Activated CD4-positive, alpha-beta T cell treated with anti-CD3 and anti-CD28 coated beads, Interleukin-2, amount 50 U/mL, for 16 hours (primary cell): ENCODE measurements around the gene GALT.
A peak's percentile ranks its signal among the peaks of the same experiment; 100 is the strongest.
"Not testable (repeated sequence)": the region's sequence is repeated elsewhere in the genome, so short reads cannot be mapped to it uniquely, and the experiment has no call there.

Source experiments
- DNase-seq: peaks from one replicate; pipeline ENCODE4 v3.0.0-alpha.2; 2020

GALT gene

DNA sequence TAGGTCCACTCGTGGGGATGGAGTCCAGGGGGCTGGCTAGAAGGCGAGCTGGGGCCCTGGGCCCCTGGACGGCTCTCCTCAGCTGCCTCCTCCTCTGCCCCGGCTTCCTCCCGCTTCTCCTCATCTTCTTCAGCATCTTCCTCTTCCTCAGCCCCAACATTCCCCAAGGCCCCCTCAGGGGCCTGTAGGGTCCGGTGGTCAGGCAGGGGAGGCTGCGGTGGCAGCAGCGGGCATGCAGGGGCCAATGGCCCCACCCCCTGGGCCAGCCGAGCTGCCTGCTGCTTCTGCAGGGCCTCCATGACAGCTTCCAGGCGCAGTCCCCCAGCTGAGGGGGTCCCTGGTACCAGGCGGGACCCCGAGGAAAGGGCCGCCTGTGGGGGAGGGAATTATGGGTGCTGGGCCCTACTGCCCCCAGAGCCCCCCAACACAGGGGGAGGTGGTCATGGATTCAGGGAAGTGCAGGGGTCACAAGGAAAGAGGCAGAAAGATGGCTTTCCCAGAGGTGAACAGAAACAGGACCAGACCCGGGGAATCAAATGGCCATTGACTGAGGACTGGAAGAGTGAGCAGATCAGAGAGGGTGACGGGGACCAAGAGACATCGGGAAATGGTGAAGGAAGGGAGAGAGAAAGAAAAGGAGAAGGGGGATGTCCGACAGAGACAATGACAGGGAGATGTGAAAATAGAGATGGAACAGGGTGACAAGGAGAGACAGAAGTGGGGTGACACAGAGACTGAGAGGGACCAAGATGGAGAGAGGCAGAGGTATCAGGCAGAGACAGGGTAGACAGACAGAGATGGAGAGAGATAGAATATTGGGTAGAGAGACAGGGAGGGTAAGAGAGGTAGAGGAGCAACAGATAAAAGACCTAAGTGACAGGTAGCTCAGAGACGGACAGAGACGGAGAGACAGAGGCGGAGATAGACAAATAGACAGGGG, 18.5 kb upstream of the GALT start:
- DNase-seq, result no peak

DNA sequence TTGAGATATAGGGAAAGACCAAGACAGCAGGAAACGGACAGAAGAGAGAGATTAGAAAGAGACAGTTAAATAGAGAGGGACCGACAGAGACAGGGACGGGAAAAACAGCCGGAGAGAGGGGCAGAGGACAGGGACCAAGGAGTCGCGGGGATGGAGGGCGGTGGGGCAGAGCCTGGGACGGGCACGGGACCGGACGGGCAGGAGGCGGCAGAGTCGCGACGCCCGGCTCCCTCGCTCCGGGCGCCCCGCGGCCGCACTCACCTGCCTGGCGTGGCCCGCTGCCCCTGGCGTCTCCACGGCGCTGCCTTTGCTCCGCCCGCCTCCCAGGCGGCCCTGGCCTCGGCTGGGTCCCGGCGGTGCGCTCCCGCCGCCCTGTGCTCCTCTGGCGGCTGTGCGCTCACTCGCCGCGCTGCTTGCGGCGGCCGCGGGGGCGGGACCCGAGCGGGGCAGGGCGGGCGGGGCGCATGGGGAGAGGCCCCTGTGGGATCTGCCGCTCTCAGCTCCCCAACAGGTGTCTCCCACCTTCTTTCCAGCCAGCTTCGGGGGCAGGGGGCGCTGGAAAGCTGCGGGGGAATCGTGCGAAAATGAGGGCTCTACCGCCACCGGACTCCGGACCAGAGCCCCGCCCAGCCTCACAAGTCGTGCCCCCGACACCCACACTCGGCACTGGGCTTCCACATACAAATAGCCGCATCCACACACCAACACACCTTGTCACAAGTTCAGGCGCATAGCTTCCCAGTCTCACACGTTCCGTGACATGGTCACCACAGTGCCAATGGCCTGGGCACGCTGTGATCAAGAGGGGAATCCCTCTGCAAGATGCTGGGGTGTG, 17.6 kb upstream of the GALT start, which contains the start of gene ARID3C:
ARID3C (minus strand) TSS at position 411 of the 835 bp plus-strand sequence. CDS start 1,052 bp downstream, outside the sequence.
- DNase-seq, result no peak

DNA sequence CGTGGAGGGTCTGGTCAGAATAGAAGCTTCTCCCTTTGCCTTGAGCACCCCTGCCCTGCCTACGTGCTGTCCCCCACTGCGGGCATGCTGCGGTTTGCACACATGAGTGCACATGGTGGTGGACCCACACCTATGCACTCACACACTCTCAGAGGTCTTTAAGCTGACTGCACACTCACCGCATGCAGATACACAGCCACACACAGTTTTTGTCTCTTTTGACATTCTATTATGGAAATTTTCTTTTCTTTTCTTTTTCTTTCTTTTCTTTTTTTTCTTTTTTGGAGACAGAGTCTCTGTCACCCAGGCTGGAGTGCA, 17.0 kb upstream of the GALT start:
- no peak for DNase-seq

DNA sequence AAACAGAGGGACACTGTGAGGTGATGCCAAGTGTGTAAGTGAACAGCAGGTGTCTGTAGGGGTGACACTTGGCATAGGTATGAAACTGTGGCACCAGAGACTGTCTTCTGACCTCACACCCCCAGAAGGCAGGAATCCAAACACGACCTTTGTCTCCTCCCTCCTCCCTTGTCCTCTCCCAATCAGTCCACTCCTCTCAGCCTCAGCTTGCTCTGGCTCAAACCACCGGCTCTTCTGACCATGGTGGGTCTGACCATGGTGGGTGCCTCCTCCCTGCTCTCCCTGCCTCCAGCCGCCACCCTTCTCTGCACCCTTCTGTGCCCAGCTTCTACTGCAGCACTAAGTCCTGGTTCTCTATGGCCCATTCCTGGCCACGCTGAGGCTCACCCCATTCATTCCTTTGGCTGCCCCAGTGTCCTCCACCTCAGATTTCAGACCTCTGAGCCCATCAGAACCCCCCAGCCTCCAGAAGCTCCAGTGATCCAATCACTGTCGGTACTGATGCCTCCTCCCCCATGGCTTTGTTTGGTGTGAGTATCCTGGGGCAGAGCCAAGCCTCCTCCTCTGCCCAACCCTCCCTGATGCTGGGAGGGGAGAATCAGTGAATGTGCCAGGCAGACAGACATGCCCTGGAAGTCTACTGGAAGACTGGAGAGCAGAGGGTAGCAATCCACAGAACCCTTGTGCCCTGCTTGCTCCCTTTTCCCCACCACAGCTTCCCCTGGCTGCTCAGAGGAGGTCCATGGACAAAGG, 15.9 kb upstream of the GALT start:
- no peak for DNase-seq

DNA sequence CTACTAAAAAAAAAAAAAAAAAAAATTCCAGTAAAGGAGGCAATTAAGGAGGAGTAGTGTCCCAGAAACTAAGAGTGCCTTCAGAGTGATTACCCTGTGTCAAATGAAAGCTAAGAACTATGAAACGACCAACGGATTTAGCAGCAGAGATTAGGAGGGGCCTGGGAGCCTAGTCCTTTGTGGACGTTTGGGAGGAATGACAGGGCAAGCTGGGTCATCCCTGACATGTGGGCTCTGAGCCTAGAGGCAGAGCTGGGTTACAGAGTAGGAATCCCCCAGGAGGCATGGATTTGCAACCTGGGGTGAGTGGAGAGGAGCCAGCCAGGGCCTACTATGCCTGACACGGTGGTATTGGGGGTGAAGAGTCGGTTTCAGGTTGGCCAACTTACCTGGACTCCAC, 13.3 kb upstream of the GALT start:
- DNase-seq, result no peak

DNA sequence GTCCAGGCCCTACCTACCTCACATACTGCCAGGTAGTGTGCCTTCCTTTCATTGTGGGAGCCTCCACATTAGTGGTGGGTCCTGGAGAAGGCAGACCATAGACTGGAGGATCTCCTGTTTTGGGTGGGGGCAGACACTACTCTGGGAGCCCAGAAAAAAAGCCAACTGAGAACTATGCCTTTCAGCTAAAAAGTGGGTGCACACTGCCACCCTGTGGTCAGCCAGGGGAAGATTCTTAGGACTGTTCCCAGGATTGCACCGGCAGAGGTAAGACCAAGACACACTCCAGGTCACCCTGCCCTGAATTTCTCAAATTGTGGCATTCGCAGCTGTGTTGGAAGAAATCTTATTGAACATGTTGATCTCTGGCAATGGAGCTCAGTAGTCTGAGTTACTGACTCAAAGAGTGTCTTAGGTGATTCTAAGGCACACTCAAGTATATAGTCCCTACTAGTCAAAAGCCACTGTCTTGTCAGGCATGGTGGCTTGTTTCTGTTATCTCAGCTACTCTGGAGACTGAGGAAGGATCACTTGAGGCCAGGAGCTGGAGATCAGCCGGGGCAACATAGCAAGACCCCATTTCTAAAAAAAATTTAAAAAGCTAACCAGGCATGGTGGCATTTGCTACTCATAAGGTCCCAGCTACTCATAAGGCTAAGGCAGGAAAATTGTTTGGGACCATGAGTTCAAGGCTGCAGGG, 12.5 kb upstream of the GALT start:
- DNase-seq, result peak; percentile 78

DNA sequence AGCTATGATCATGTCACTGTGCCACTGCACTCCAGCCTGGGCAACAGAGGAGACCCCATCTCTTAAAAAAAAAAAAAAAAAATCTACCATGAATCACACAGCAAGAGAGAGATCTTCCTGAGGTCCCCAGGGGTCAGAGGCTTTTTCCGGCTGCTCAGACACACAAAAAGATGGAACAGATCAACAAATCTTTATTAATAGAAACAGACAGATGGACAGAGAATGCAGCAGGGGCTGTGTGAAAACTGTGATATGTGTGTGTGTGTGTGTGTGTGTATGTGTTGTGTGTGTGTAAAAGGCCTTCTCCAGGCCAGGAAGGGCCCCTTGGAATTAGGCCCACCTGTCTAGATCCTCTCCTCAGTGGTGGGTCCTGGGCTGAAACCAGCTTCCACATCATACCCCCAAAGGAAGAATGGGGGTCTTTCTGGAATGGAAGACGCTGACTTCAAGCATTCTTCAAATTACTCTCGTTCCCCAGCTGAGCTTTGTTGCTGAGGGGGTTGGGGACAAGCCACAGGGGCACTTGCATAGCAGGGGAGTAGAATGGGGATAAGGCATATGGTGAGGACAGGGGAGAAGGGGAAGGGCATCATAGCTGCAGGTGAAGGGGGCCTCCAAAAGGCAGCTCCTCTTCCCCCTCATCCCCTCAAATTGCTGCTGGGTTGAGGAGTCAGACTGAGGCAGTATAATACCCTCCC, 11.8 kb upstream of the GALT start:
- DNase-seq, result no peak

DNA sequence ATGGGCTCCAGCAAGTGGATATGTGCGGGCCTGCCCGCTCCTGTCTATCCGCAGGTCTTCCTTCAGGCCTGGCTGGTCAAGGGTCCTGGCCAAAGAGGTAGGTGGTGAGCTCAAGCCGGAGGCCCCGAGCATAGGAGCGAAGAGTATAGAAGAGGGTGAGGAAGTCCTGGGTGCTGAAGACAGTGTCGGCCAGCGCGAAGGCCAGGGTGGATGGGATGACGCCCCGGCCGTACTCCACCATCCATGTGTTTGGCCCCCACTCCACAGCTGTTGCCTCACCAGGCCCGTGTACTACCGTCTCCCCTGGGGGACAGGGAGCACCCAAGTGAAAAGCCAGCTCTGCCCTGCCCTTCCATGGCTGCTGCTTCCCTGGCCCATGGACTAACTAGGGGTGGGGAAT, 10.9 kb upstream of the GALT start:
- DNase-seq, result no peak

DNA sequence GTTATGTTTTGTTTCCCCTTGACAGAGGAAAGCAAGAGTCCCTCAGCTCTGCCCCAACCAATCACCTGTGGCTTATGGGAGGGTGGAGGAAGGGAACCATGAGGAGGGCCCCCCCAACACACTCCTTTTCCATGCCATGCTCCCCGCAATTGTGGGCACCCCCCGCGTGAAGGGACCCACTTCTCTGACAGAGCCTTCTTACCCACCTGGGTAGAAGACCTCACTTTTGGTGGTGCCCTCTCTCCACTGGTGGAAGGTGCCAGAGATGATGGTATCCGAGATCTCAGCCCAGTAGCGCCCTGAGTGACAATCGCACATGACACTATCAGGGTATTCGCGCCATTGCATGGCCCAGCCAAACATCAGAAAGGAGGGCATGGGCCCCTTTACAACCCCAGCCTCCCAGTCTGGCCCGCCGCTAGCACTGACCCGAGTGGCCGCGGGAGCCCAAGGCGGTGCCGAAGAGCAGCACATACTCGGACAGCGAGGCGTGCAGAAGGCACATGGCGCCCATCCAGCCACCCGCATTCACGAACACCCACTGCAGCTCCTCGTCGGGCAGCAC, 9.6 kb upstream of the GALT start:
- DNase-seq, result peak; percentile 30

DNA sequence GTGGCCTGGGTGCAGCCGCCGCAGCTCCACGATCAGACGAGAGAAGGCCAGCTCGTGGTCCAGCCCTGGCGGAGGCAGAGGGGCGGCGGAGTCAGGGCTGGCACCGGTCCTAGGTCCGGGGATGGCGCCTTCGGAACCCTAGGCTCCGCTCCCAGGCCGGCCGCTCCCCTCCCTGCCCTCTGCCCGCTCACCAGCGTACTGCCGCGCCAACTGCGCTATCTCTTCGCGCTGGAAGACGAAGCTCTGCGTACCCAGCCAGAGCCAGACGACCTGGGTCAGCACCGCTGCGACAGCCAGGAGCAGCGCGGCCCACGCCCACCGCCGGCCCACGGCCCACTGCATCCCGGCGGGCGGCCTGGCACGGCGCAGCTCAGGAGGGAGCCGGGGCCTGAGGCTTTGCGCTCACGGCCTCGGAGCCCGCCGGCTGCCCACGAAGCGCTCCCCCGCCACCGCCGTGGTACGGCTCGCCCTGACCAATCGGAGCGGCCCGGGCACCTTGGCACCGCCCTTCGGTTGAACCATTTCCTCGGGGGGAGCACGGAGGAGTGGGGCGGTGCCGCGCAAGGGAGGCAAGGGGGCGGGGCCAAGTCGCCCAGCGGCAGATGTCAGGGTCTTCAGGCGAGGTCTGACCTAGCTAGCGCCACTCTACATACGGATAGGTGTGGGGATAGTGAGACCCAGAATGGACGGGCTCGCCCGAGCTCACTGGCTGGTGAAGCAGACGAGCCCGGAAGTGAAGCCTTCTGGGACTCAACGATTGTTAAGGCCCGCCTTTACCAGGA, 8.9 kb upstream of the GALT start, which contains the start of gene SIGMAR1:
SIGMAR1 (minus strand) TSS at position 432 of the 782 bp plus-strand sequence; CDS start at position 342, 90 bp downstream.
- DNase-seq, result peak; percentile 95

DNA sequence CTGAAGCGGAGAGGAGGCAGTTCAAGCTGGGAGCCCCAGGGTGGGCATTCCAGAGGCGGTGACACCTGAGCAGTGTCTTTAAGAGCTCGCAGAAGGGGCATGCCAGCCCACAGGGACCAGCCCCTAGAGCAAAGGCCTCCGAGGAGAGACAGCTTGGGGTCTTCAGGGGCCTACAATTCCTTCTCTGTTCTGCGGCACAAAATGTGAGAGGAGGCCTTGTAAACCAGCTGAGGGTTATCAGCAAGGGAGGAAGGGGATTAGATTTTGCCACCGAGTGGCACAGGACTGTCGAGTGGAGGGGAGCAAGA, 8.4 kb upstream of the GALT start:
- no peak for DNase-seq

DNA sequence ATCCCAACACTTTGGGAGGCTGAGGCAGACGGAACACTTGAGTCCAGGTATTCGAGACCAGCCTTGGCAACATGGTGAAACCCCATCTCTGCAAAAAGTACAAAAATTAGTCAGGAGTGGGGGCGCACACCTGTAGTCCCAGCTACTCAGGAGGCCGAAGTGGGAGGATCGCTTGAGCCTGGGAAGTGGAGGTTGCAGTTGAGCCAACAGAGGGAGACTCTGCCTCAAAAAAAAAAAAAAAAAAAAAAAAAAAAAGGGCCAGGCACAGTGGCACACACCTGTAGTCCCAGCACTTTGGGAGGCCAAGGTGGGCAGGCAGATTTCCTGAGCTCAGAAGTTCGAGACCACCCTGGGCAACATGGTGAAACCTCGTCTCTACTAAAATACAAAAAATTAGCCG, 7.2 kb upstream of the GALT start:
- not testable (repeated sequence) for DNase-seq

DNA sequence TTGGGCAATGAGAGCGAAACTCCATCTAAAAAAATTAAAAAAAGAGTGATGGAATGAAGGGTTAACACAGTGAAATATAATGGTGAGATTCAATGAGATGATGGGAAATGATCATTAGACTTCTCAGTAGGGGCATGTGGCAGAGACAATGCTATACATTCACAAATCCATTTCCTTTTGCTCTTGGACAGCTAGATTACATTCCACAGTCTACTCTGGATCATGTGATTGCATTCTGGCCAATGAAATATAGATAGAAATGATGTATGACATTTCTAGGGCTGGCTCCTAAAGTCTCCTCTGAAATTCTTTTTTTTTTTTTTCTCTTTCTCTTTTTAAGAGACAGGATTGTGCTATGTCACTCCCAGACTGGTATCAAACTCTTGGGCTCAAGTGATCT, 3.8 kb upstream of the GALT start:
- no peak for DNase-seq

DNA sequence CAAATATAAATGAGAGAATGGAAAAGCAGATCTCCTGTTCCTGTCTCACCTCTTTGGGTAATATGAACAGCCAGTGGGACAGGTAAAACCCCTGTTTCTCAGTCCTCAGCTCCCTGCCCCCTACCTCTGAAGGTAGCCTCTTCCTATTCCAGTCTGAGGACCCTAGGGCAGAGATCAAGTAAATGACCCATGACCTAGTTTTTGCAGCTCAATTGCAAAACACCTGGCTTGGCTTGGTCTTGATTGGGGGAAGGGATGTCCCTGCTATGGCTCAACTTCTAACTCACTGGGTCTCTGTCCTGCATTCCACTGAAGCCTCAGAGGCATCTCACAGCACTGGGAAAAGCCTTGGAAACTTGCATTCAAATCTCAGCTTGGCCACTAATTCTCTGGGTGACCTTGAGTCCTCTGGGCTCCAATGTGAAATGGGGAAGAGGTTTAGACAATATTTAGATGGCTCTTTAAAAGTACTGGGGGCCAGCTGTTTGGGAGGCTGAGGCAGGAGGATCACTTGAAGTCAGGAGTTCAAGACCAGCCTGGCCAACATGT, 1.6 kb upstream of the GALT start:
- no peak for DNase-seq

DNA sequence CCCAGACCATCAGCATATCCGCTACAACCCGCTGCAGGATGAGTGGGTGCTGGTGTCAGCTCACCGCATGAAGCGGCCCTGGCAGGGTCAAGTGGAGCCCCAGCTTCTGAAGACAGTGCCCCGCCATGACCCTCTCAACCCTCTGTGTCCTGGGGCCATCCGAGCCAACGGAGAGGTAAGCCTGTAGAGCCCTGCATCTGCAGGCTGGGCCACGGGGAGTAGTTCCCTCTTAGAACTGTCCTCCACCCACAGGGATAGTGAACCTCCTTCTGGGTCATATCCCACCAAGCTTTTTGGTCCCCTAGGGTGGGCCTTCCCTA, 569 bp downstream of the GALT start:
- DNase-seq, result no peak

DNA sequence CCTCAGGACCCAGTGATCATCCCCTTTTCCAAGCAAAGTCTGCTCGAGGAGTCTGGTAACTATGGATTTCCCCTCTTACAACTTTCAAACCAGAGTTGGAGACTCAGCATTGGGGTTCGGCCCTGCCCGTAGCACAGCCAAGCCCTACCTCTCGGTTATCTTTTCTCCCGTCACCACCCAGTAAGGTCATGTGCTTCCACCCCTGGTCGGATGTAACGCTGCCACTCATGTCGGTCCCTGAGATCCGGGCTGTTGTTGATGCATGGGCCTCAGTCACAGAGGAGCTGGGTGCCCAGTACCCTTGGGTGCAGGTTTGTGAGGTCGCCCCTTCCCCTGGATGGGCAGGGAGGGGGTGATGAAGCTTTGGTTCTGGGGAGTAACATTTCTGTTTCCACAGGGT, 1.2 kb downstream of the GALT start:
- DNase-seq, result peak; percentile 35

DNA sequence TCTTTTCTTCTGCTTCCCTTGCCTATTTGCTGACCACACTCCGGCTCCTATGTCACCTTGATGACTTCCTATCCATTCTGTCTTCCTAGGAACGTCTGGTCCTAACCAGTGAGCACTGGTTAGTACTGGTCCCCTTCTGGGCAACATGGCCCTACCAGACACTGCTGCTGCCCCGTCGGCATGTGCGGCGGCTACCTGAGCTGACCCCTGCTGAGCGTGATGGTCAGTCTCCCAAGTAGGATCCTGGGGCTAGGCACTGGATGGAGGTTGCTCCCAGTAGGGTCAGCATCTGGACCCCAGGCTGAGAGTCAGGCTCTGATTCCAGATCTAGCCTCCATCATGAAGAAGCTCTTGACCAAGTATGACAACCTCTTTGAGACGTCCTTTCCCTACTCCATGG, 2.2 kb downstream of the GALT start:
- DNase-seq, result no peak

DNA sequence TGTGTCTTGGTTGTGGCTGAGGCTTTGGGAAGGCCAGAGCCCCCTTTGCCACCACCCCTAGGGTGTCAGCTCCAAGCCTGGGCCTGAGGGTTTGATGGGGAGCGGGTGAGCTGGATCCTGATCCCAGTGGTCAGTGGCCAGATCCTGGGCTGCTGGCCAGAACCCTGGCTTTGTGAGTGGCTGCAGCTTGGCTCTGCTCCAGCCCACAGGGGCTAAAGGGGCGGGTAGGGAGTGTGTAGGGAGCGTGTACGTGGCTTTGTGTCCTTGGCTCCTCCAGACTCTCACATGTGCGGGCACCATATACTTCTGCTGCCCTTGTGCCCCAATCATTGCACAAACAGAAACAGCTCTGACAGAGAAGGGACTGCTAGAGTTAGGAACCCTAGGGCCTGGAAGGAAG, 4.3 kb downstream of the GALT start:
- DNase-seq, result no peak

DNA sequence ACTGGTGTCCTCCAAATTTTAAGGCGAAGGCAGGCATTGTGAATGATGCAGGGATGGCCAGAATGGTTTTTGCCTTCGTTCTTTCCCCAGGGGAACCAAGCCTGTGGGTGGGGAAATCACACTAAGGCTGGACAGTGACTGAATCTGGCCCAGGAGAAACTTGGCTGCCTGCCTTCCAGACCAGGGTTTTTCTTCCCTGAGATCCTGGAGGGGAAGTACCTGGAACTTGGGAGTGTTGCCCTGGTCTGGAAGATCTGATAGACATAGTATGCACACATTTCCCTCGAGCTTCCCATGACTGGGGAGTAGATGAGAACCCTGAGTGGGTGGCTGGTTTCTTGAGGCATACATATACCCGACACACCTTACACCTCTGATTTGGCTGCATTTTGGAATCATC, 4.8 kb downstream of the GALT start:
- DNase-seq, result no peak

DNA sequence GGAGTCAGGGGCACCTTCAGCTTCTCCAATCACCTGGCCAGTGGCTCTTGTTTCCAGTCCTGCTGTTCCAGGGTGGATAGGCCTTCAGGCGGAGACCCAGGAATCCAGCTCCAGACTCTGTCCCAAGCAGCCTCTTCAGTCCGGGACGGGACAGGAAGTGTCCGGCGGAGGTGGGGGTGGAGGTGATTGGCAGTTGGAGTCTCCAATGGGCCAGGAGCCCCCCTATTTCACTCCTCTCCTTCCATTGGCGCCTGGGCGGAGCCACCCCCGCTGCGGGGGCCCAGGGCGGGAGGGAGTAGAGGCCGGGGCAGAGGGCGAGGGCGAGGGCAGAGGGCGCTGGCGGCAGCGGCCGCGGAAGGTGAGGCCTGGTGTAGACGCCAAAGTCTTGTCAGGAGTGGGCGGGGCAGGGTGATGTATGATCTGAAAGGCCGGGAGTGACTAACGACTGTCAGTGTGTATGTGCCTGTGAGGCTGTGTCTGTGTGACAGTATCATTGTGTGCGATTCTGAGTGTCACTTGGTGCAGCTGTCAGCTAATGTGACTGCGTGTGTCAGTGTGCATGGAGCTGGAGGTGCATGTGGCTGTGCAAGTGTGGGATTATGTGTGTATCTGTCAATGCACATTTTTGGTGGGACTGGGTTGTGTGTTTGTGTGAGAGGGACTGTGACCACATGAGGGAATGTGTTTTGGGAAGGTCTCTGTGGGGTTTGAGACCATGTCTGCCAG, 5.6 kb downstream of the GALT start, which contains the start of gene IL11RA:
IL11RA (plus strand) TSS at position 310 of the 726 bp plus-strand sequence. CDS start 3,033 bp downstream, outside the sequence.
- peak; percentile 53 for DNase-seq
